Neural crest cell (in vitro differentiated cells): Measurements from ENCODE around the gene LYG2. TPM values are rescaled to one million over a fixed set of nuclear protein-coding genes. Genes with fewer than 3 reads are reported as not detected.
A peak's percentile ranks its signal among the peaks of the same experiment; 100 is the strongest.

Experiments
- DNase-seq: peaks from one replicate; pipeline ENCODE4 v3.0.0; 2021; ENCODE audit warnings: low read depth, mixed read lengths, low spot score
- H3K27ac Mint-ChIP-seq: one replicate; pipeline ENCODE4 v1.8.0; 2021; ENCODE audit warnings: mild to moderate bottlenecking, mixed read lengths; ENCODE audit not compliant: unreplicated experiment
- H3K27me3 Mint-ChIP-seq: 2 replicates; pipeline ENCODE4 v1.8.0; 2021; ENCODE audit warnings: low read depth, mild to moderate bottlenecking, mixed read lengths
- H3K36me3 Mint-ChIP-seq: 2 replicates; pipeline ENCODE4 v1.8.0; 2021; ENCODE audit warnings: low read depth, mild to moderate bottlenecking, mixed read lengths
- H3K4me1 Mint-ChIP-seq: 2 replicates; pipeline ENCODE4 v1.8.0; 2021; ENCODE audit warnings: mixed read lengths
- H3K4me3 Mint-ChIP-seq: one replicate; pipeline ENCODE4 v1.8.0; 2021; ENCODE audit warnings: mild to moderate bottlenecking, mixed read lengths
- H3K9me3 Mint-ChIP-seq: 2 replicates; pipeline ENCODE4 v1.8.0; 2021; ENCODE audit warnings: mixed read lengths
- CTCF ChIP-seq: fragments of 200-600 bp; sonication (generic); conservative IDR thresholded peaks from 2 replicates; pipeline ENCODE4 v1.5.0; 2021; ENCODE audit warnings: antibody characterized with exemption, mild to moderate bottlenecking
- total RNA-seq: library from RNA; stranded (reverse); gene quantifications from 2 replicates; pipeline ENCODE4 v1.2.1, GENCODE V29; 2021

The LYG2 gene
- total RNA-seq, 1 donor from 2014 or later = not detected

GRCh38 chr2:99217929-99218501 is 37.5 kb downstream of the LYG2 start:
- no peak overlapping the region for H3K27ac Mint-ChIP-seq
- TF ChIP-seq CTCF = no peak
- H3K4me3 Mint-ChIP-seq = no peak overlapping the region
- H3K27me3 Mint-ChIP-seq = no peaks in the 10 kb centered on the region
- peaks cover 5% of the 10 kb centered on the region for H3K9me3 Mint-ChIP-seq
- no peak for DNase-seq
- H3K4me1 Mint-ChIP-seq = no peaks in the 10 kb centered on the region
- H3K36me3 Mint-ChIP-seq = peaks cover 27% of the 10 kb centered on the region

- Mint-ChIP-seq H3K9me3 (peaks cover 5% of the 10 kb centered on the region), H3K27me3 (no peaks in the 10 kb centered on the region), H3K36me3 (peaks cover 21% of the 10 kb centered on the region), H3K4me3 (no peak overlapping the region), H3K27ac (no peak overlapping the region), H3K4me1 (no peaks in the 10 kb centered on the region)
- no peak for DNase-seq
- TF ChIP-seq CTCF = no peak
Measured at GRCh38 chr2:99216096-99216495, 39.4 kb downstream of the LYG2 start.

GRCh38 chr2:99205491-99205890 is 50.0 kb downstream of the LYG2 start:
- no peak overlapping the region for H3K27ac Mint-ChIP-seq
- no peaks in the 10 kb centered on the region for H3K4me1 Mint-ChIP-seq
- TF ChIP-seq CTCF = no peak
- no peak overlapping the region for H3K4me3 Mint-ChIP-seq
- no peak for DNase-seq
- peaks cover 12% of the 10 kb centered on the region for H3K9me3 Mint-ChIP-seq
- peaks cover 57% of the 10 kb centered on the region for H3K36me3 Mint-ChIP-seq
- no peaks in the 10 kb centered on the region for H3K27me3 Mint-ChIP-seq

GRCh38 chr2:99201959-99202678 is 53.3 kb downstream of the LYG2 start:
- H3K9me3 Mint-ChIP-seq = peaks cover 4% of the 10 kb centered on the region
- no peak overlapping the region for H3K27ac Mint-ChIP-seq
- DNase-seq = no peak
- H3K36me3 Mint-ChIP-seq = peaks cover 32% of the 10 kb centered on the region
- TF ChIP-seq CTCF = peak; percentile 49
- no peaks in the 10 kb centered on the region for H3K27me3 Mint-ChIP-seq
- H3K4me3 Mint-ChIP-seq = no peak overlapping the region
- H3K4me1 Mint-ChIP-seq = no peaks in the 10 kb centered on the region

- peaks cover 4% of the 10 kb centered on the region for H3K9me3 Mint-ChIP-seq
- H3K36me3 Mint-ChIP-seq = peaks cover 22% of the 10 kb centered on the region
- H3K4me1 Mint-ChIP-seq = no peaks in the 10 kb centered on the region
- H3K4me3 Mint-ChIP-seq = no peak overlapping the region
- DNase-seq = no peak
- H3K27me3 Mint-ChIP-seq = no peaks in the 10 kb centered on the region
- no peak overlapping the region for H3K27ac Mint-ChIP-seq
- no peak for TF ChIP-seq CTCF
Measured at GRCh38 chr2:99200076-99200800, 55.2 kb downstream of the LYG2 start.
